GM19455 (cell line): ENCODE data around the gene GPRC5C.
A peak's percentile ranks its signal among the peaks of the same experiment; 100 is the strongest.

ENCODE experiments used
- ATAC-seq: cut with Tn5 transposase; IDR thresholded peaks from one replicate; pipeline ENCODE4 v1.9.1; 2021; ENCODE audit not compliant: unreplicated experiment

The GPRC5C gene

DNA sequence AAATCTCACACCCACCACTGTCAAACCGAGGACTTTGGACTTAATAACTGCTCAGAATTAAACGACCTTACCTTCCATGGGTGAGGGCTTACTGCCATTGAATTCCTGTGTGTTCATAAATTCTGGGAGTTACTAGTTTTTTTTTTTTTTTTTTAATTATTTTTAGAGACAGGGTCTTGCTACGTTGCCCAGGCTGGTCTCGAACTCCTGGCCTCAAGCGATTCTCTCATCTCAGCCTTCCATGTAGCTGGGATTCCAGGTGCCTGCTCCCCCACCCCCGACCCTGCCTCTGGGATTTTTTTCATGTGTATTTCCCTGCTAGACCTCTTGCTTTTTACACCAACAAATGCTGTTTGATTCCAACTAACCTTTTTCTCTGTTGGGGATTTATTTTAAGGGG lies 19.7 kb downstream of the GPRC5C start:
- ATAC-seq, result no peak

DNA sequence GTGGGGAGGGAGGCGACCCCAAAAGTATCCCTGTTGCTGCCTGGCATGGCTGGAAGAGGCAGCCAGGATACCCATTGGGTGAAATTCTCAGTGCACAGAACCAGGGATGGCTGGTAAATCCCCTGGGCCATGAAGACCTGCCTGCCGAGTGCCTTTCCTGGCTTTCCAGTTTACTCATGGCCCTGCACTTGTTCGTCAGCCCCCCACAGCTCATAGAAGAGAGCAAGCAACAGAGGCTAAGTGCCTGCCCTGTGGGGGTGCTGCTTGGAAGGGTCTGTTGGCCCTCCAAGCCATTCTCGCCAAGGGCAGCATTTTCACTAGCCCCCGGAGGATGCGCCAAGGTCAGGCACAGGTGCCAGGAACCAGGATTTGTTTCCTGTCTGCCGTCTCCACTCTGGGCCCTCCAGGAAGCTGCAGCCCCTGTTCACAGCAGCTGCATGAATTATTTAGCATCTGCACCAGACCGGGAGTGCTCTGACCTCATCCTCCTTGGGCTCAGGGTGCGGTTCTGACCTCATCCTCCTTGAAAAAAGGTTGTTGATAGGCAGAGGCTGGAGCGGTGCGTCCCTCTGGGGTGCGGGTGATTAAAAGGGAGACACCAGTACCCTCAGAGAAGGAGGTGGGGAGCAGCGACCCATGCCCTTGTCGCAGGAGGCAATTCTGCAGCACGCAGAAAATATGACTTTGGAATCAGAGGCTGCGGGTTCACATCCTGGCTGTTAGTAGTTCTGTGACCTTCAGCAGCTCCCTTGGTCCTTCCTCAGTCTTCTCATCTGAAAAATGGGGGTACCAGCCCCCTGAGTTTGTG lies 20.3 kb downstream of the GPRC5C start:
- ATAC-seq, result no peak

DNA sequence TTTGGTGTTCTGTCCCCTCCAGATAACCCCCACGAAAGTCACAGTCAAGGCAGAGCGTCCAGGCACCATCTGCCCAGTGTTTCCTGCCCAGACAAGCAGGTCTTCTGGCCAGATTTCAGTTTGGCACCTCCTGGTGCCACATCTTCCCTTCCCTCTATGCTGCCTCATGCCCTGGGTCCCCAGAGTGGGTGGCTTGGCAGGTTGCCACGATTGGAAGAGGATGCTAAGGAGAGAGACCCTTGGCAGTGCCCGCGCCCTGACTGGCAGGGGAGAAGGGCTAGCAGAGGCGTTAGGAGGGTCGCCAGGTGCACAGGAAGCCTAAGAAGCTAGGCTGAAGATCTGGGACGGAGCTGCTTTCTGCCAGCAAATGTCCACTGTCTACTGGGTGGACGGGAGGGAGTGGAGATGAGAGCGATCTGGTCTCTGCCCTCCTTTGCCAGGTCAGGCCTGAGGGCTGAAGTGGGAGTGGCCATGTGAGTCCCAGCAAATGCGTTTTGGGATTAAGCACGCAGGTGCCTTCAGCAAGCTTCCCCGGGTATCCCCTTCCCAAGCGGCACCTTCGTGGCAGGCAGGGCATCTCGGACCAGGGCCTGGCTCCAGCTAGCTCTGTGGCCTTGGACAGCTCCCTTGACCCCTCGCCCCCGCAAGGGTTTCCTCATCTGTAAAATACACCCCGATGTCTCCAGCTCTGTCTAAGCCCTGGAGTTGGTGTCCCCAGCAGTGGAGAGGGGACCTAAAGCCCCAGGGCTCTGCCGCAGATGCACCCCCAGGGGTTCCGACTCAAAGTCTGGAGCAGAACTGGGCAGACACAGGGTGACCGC lies 21.2 kb downstream of the GPRC5C start:
- no peak for ATAC-seq

DNA sequence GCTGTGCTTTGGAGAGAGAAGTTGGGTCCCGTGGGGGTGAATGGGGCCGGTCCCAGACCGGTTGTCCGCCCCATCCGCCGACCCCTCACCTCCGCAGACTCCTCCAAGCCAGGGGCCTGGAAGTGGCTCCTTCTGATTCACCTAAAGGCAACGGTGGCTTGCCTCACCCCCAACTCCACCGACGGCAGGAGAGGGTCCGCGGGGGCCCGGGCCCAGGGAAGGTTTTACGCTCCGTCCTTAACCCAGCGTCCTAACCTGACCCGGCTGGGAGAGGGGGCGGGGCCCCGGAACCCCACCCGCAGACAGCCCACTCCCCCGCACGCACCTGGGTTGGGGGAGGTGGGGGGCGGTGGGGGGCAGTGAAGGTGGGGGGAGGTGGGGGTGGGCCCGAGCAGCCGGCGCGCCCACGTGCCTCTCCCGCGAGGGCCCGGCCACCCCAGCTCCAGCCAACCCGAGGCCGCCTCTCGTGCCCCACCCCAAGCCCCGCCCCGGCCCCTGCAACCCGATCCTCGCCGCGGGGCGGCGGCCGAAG lies 21.8 kb downstream of the GPRC5C start:
- peak; percentile 27 for ATAC-seq

DNA sequence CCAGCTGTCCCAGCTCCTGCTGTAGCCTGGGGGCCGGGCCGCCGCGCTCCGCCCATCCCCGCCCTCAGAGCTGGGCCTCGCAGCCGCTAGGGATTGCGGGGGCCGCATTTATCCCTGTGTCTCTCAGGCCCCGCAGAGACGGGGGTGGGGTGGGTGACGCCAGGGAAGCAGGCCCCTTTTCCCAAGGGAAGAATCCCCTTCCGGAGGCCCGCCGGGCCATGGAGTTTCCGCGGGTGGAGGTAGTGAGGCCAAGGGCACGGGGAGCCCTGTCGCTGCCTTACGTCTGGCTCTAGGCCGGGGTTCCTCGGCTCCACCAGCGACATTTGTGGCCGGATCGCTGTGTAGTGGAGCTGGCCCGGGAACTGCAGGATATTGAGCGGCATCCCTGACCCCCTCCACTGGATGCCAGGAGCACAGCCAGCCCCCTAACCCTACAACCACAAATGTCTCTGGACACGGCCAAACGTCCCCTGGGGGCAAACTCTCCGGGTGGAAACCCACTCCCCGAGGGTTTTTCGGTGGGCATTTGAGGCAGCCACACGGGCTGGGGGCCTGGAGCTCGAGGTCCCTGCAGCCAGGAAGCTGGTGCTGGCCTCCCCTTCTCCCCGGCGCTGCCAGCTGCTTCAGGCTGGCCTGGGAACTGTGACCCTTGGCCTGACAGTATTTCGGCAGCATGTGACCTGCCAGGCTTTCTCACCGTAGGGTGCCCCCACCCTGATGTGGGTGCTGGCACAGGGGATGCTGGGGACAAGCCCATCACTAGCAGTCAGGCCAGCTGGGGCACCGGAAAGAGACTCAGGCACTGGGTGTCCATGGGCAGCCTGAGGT lies 22.5 kb downstream of the GPRC5C start:
- ATAC-seq, result peak; percentile 82

DNA sequence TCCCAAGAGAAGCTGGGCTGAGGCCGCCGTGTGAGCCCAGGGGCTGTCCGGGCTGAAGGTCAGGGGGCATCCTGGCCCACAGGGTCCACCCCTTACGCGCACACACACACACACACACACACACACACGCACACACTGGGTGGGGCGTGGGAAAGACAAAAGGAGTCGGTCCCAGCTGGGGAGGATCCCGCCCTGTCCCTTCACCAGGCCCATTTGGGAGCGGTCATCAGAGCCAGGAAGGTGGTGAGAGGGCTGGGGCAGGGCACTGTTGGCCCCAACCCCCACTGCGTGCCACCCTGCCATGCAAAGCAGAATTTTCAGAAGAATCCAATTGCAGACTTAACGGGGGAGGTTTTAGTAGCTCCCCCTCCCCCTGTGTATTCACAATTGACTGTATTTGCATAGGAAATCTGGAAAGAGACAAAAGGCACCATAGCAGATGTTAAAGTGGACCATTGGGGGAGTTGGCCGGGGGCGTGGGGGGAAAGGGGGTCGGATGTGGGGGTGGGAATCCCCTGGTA lies 23.2 kb downstream of the GPRC5C start:
- ATAC-seq, result no peak

DNA sequence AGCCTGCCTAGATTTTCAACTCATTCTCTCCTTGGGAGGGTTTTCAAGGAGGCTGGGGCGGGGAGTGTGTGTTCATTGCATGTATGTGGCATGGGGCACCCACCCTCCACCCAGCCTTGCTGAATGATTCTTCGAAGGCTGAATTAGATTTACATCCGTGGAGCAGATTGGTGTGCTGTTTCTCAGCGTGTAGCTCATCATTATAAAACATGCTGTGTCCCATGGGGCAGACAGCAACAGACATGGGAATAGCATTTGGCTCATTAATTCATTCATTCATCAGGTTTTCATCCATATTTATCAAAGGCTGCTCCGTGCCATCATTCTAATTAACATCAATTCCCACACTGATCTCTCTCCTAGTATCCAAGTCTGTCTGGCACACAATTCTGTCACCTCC lies 23.9 kb downstream of the GPRC5C start:
- no peak for ATAC-seq

DNA sequence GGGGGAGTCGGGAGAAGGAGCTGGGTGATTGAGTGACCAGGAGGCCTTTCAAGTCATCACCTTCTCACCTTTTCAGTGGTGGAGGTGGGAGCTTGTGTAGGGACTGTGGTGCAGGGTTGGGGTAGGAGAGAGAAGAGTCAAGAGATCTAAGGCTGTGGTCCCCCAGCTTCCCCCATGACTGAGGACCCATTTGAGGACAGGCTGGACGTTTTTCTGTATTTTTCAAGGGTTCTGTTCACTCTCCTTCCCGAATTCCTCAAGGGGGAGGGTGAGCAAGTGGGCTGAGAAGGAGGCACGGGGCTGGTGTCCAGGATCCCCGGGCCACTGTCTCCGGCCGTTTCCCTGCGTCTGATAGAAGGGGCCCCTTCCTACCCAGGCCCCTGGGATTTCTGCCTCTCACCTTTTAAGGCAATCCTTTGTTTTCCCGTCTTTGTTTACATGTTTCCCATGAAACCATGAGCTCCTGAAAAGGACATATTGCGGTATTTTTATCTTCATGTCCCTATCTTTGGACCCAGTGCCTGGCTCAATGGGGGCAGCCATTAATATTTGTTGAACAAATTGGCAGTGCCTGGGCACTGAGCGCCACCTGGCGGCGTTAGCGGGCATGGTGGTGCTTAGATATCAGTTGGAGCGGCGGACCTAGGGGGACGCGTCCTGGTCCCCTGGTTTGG lies 25.4 kb downstream of the GPRC5C start:
- ATAC-seq, result no peak

DNA sequence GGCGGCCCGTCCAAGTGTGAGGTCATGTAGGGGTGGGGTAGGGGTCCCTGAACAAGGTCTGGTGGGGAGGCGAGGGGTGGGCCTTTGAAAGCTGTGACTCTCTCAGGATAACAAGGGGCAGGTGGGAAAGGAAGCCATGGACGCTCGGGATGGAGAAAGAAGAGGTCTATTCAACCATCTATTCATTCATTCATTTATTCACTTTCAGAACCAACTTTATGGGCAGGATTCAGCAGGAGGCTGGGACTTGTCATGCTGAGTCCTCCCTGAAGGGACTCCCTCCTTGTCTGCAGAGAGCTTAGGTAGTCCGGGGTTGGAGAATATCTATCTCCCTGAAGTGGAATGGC lies 25.9 kb downstream of the GPRC5C start:
- ATAC-seq, result no peak

DNA sequence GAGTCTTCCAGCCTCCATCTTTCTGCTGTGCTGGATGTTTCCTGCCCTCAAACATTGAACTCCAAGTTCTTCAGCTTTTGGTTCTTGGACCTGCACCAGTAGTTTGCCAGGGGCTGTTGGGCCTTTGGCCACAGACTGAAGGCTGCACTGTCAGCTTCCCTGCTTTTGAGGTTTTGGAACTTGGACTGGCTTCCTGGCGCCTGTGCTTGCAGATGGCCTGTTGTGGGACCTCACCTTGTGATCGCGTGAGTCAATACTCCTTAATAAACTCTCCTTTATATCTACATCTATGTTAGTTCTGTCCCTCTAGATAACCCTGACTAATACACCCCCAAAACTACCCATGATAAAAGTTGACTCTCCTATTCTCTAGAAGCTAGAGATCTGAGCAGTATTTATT lies 26.9 kb downstream of the GPRC5C start:
- no peak for ATAC-seq

DNA sequence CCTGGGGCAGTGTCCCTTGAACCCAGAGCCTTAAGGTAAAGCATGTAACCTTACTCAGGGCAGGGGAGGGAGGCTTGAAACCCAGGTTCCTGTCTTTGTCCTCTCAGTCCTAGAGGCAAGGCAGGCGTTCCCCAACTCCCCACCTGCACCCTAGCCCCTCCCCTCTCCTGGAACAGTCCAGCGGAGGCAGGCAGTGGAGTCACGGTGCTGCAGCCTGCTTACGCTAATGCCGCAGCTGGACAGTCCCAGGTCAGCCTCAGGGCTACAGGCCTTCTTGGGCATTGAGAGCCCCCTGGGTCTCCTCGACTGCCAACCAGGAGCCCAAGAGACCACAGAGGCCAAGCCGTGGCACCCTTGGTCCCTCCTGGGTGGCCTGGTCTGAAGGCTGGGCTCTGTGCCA lies 27.7 kb downstream of the GPRC5C start:
- no peak for ATAC-seq

DNA sequence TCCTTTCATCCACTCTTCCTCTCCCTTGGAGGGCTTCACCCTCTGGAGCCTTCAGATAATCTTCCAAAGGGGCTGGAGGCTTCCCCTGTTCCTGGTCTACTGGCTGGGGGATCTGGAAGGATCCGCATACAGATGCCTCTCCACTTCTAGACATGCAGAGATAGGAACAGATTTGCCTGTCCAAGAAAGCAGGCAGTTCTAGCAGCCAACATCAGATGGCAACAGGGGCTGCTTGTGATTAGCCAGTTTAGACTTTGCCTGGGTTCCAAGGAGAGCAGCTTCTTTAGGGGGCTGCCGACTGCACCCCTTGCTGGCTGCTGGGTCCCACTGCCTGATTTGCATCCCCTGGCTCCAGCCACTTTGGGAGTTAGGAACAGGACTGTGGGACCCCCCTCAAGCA lies 28.4 kb downstream of the GPRC5C start:
- ATAC-seq, result no peak

DNA sequence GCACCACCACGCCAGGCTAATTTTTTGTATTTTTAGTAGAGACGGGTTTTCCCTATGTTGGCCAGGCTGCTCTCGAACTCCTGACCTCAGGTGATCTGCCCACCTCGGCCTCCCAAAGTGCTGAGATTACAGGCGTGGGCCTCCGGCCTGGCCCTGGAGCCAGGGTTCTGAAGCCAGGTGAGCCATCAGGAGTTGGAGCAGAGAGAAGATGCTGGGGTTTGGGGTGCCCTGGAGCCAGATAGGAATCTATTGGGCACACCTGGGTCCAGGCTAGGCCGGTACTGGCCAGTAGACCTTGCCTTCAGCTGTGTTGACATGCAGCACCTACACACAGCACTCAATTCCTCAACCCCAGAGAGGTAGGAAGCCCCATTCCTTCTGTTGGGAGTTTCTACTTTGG lies 29.1 kb downstream of the GPRC5C start:
- ATAC-seq, result no peak

DNA sequence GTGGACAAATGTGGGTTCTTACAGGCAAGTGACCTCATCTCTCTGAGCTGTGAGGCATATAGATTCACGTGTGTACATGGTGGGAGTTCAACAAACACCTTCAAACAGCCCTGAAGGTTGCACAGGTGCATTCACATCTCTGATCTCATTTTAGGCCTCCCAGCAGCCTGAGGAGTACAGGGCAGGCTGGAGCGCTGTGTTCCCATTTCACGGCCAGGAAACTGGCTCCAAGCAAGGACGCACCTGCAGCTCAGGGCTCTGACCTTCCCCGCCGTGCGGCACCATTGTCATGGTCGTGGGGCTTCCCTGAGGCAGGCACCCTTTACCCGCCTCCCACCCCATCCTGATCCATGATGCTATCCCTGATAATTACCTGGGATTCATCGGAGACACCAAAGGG lies 29.7 kb downstream of the GPRC5C start:
- no peak for ATAC-seq

DNA sequence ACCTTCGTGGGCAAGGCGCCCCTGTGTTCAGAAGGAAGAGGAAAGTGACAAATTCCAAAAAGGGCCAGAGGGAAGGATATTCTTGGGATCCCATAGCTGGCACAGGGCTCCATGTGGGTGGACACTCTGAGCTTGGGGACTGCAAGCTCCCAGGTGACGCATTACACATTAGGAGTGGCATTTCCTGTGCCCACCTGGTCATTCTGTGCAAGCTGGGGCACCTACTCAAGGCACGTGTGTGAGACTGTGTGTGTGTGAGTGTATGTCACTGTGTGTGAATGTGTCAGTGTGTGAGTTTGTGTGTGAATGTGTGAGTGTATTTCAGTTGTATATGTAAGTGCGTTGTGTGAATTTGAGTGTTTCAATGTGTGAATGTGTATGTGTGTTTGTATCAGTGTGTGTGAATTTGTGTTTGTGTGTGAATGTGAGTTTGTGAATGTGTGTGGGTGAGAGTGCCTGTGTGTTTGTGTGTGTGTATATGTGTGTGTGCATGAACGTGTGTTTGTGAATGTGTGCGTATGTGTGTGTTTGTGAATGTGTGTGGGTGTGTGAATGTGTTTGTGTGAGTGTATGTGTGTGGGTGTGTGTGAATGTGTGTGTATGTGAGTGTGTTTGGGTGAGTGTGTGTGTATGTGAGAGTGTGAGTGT lies 33.0 kb downstream of the GPRC5C start:
- no peak for ATAC-seq

DNA sequence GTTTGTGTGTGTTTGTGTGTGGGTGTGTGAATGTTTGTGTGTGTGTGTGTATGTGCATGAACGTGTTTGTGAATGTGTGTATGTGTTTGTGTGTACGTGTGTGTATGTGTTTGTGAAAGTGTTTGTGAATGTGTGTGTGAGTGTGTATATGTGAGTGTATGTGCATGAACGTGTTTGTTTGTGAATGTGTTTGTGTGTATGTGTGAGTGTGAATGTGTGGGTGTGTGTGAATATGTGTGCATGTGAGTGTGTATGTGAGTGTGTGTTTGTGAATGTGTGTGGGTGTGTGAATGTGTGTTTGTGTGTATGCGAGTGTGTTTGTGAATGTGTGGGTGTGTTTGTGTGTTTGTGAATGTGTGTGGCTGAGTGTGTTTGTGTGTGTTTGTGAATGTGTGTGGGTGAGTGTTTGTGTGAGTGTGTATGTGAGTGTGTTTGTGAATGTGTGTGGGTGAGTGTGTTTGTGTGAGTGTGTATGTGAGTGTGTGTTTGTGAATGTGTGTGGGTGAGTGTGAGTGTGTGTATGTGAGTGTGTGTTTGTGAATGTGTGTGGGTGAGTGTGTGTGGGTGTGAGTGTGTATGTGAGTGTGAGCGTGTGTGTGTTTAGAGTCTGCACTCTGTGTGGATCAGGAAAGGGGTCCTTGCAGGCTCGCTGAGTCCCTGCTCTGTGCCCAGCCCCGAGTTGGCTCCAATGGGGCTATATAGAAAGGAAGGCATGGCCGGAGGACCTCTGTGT lies 33.7 kb downstream of the GPRC5C start:
- no peak for ATAC-seq

DNA sequence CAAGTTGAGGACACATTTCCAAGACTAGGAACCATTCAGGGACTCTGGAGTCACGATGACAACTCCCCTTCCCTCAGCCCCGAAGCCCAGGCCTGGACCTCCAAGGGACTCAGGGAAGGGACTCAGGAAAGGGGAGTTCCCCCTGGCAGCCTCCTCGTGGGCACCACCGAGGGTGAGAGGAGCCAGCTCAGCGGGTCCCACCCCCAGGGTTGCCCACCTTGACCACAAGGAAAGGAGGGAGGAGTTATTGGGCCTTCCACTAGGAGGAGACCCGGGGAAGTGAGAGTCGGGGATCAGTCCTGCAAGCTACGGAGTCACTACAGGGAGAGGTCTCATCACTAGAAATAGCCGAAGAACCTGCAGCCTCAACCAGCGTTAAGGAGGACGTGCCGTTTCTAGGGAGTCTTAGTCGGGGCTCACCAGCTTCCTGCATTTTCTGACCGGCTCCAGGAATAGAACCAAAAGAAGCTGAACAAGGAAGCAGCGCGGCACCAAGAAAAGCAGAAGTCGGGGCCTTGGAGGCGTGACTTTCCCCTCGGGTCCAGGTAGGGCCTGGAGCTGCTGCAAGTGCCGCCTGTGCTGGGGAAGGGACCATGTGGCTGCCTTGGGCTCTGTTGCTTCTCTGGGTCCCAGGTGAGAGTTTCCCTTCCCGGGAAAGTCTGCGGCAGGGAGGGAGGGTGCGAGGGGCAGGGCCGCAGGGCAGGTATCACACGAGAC lies 34.4 kb downstream of the GPRC5C start, which contains the start of gene CD300A:
Gene CD300A, plus strand, starts transcription at position 524 of the 717 bp plus-strand sequence. Its CDS starts 70 bp downstream, at position 594.
- ATAC-seq, result no peak

DNA sequence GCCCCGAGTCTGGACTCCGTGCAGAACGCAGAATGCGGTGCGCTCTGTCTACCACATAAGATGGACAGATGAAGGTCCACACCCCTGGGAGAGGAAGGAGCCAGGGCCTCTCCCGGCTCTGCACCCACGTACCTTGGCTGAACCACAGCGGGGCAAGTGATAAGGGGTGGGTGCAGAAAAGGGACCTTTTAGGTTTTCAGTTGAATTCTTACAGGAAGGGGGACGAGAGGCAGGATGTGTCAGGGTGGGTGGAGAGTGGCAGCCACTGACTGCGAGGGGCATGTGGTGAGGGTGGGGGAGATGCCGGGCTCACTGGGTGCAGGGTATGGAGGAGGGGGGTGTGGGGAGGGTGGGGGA lies 34.9 kb downstream of the GPRC5C start:
- no peak for ATAC-seq
